ENCODE results near the gene NUDT15. TPM values are rescaled to one million over a fixed set of nuclear protein-coding genes. Genes with fewer than 3 reads are reported as not detected.

The NUDT15 gene
- total RNA-seq, 4 donors from 2014 or later: 1.8 to 22.9 (median 7.3) TPM

DNA sequence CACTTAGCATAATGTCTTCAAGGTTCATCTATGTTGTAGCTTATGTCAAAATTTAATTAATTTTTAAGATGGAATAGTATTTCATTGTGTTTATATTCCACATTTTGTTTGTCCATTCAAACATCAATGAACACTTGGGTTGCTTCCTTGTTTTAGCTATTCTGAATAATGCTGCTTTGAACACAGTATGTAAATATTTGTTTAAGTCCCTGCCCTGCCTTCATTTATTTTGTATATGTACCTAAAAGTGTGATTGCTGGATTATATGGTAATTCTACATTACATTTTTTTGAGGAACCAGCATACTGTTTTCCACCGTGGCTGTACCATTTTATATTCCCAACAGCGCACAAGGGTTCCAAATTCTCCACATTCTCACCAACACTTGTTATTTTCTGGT, 18.9 kb upstream of the NUDT15 start:
- no peak for TF ChIP-seq POLR2A (IDR thresholded peaks at IDR 0.05)
- TF ChIP-seq, protein P1, sequence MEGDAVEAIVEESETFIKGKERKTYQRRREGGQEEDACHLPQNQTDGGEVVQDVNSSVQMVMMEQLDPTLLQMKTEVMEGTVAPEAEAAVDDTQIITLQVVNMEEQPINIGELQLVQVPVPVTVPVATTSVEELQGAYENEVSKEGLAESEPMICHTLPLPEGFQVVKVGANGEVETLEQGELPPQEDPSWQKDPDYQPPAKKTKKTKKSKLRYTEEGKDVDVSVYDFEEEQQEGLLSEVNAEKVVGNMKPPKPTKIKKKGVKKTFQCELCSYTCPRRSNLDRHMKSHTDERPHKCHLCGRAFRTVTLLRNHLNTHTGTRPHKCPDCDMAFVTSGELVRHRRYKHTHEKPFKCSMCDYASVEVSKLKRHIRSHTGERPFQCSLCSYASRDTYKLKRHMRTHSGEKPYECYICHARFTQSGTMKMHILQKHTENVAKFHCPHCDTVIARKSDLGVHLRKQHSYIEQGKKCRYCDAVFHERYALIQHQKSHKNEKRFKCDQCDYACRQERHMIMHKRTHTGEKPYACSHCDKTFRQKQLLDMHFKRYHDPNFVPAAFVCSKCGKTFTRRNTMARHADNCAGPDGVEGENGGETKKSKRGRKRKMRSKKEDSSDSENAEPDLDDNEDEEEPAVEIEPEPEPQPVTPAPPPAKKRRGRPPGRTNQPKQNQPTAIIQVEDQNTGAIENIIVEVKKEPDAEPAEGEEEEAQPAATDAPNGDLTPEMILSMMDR (IDR thresholded peaks at IDR 0.05): no peak
- no peaks in the 10 kb centered on the region for H3K36me3 ChIP-seq
- H3K27ac ChIP-seq: no peak overlapping the region
- no peak overlapping the region for H3K4me3 ChIP-seq
- no peaks in the 10 kb centered on the region for H3K4me1 ChIP-seq
- no peaks in the 10 kb centered on the region for H3K9me3 ChIP-seq
- no peaks in the 10 kb centered on the region for H3K27me3 ChIP-seq
- no peak for DNase-seq
- intact Hi-C loops (cut with DNase I; ENCODE audit: low total_unique reads): no loop called here

DNA sequence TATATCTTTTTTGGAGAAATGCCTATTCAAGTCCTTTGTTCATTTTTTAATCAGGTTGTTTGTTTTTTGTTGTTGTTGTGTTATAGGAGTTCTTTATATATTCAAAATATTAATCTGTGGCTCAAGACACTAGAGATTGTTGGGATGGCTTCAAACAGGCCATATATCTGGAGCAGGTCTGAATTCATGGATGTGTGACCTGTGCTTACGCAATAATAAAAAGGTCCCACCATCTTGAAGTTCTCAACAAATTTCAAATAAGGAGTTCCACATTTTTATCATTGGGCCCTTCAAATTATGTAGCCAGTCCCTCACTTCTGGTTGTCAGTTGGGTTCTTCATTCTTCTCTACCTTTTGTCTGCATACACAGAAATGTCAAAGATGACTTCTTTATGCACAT, 17.7 kb upstream of the NUDT15 start:
- no peak for DNase-seq
- Histone ChIP-seq H3K4me3 (no peak overlapping the region), H3K27ac (no peak overlapping the region), H3K9me3 (no peaks in the 10 kb centered on the region), H3K36me3 (no peaks in the 10 kb centered on the region), H3K4me1 (no peaks in the 10 kb centered on the region), H3K27me3 (no peaks in the 10 kb centered on the region)
- TF ChIP-seq, protein P1 (IDR thresholded peaks at IDR 0.05): no peak
- no peak for TF ChIP-seq POLR2A (IDR thresholded peaks at IDR 0.05)
- intact Hi-C loops (cut with DNase I; ENCODE audit: low total_unique reads): no loop called here

DNA sequence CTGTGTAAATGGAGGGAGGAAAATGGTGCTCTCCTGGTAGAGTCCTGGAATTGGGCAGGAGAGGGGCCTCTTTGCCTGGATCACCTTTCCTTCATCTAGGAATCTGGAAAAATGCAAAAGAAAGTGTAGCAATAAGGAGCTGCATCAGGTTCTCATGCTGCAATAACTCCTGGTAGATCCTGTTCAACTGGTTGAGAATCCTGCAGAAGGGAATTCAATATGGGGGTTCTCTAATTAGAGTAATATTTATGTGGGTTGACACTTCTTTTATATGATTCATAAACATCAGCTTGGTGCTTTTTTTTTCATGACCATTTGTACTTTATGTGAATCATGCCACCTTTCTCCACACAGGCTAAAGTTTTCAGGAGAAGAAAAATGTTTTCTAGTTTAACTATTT, 9.5 kb upstream of the NUDT15 start:
- H3K4me3 ChIP-seq: no peak overlapping the region
- no peaks in the 10 kb centered on the region for H3K27me3 ChIP-seq
- intact Hi-C loops (cut with DNase I; ENCODE audit: low total_unique reads): no loop called here
- TF ChIP-seq, protein P1 (IDR thresholded peaks at IDR 0.05): no peak
- TF ChIP-seq POLR2A (IDR thresholded peaks at IDR 0.05): no peak
- no peaks in the 10 kb centered on the region for H3K4me1 ChIP-seq
- no peaks in the 10 kb centered on the region for H3K36me3 ChIP-seq
- H3K9me3 ChIP-seq: no peaks in the 10 kb centered on the region
- no peak for DNase-seq
- no peak overlapping the region for H3K27ac ChIP-seq

DNA sequence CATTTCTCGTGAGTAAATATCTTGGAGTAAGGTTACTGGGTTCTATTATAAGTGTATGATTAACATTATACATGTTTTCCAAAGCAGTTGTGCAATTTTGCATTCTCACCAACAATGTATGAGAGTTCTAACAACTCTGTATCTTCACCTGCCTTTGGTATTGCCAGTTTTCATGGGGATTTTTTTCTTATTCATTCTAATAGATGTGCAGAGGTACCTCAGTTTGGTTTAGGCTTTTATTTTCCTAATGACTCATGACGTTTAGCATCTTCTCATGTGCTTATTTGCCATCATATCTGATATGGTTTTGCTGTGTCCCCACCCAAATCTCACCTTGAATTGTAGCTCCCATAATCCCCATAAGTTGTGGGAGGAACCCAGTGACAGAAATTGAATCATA, 7.7 kb upstream of the NUDT15 start:
- no peaks in the 10 kb centered on the region for H3K9me3 ChIP-seq
- H3K27ac ChIP-seq: no peak overlapping the region
- intact Hi-C loops (cut with DNase I; ENCODE audit: low total_unique reads): no loop called here
- no peaks in the 10 kb centered on the region for H3K4me1 ChIP-seq
- H3K4me3 ChIP-seq: no peak overlapping the region
- no peaks in the 10 kb centered on the region for H3K36me3 ChIP-seq
- H3K27me3 ChIP-seq: no peaks in the 10 kb centered on the region
- TF ChIP-seq POLR2A (IDR thresholded peaks at IDR 0.05): no peak
- TF ChIP-seq, protein P1 (IDR thresholded peaks at IDR 0.05): no peak
- DNase-seq: no peak

DNA sequence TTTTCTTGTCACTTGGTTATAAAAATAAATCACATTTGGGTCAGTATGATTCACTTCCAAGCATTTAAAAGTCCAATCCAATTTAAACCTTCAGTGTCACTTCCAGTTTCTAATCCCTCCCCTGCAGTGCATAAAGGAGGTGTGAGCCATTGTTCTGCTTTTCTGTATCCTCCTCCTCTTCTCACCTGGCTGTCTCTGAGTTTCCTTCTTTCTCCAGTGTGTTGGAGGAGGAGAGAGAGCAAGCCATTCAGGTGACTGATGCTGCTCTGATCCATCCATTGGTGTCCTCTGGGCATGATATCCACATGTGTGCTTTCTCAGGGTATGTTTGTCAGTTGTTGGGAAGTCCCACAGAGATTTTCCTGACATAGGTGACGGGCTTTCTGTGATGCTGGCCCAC, 1.2 kb downstream of the NUDT15 start:
- Histone ChIP-seq H3K27me3 (no peaks in the 10 kb centered on the region), H3K27ac (peak overlapping the region; percentile 91 to 98), H3K9me3 (no peaks in the 10 kb centered on the region), H3K4me1 (no peaks in the 10 kb centered on the region), H3K36me3 (no peaks in the 10 kb centered on the region), H3K4me3 (no peak overlapping the region)
- DNase-seq: no peak
- intact Hi-C loops (cut with DNase I; ENCODE audit: low total_unique reads): no loop called here
- no peak for TF ChIP-seq POLR2A (IDR thresholded peaks at IDR 0.05)
- TF ChIP-seq, protein P1 (IDR thresholded peaks at IDR 0.05): no peak

Measured in uterus (tissue), 4 donors.